Peyer's patch (tissue), 4 donors: ENCODE measurements around the gene C13orf46.

Experiments used
- CTCF ChIP-seq, 6 experiments: fragments of 450-650 bp in 4 of 6; fragments of 200-600 bp in 2 of 6; sonication (generic) in 1 of 6; IDR thresholded peaks; one replicate each; pipeline ENCODE4 v1.5.1; 2017 to 2019; ENCODE audit warnings: antibody characterized with exemption in 6 of 6, mild to moderate bottlenecking in 3 of 6, moderate library complexity in 1 of 6
- POLR2A ChIP-seq, 2 donors: fragments of 450-650 bp; IDR thresholded peaks; one replicate each; pipeline ENCODE4 v1.5.1; 2017; ENCODE audit warnings: antibody characterized with exemption in 2 of 2, mild to moderate bottlenecking in 2 of 2, moderate library complexity in 2 of 2

GRCh38 chr13:113995051-113995601 lies 21.2 kb upstream of the C13orf46 start:
- TF ChIP-seq CTCF (IDR thresholded peaks at IDR 0.05) (no peak), POLR2A (IDR thresholded peaks at IDR 0.05) (no peak)
